Activated T-cell treated with anti-CD3 and anti-CD28 coated beads, Interleukin-2, amount 50 U/mL, for 48 hours (primary cell): Measurements from ENCODE around the gene CRTC3.
A peak's percentile ranks its signal among the peaks of the same experiment; 100 is the strongest.

ENCODE experiments used
- DNase-seq, 2 experiments: peaks; one replicate each; pipeline ENCODE4 v3.0.0-alpha.2; 2020

CRTC3 gene

DNA sequence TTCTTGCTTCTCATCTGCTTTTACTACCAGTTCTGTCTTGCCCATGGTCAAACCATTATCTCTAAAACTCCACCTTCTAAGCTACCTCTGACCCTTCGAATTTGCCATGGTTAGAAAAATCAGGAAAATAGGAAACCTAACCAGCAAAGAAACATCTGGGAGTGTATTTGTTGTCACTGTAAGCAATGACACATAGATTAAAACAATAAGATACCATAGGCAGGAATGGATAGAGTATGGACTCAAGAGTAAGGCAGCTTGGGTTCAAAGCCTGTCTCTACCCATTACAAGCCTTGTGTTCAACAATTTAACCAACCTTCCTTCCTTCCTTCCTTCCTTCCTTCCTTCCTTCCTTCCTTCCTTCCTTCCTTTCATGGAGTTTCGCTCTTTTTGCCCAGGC, 34.9 kb downstream of the CRTC3 start:
- DNase-seq = no peak

DNA sequence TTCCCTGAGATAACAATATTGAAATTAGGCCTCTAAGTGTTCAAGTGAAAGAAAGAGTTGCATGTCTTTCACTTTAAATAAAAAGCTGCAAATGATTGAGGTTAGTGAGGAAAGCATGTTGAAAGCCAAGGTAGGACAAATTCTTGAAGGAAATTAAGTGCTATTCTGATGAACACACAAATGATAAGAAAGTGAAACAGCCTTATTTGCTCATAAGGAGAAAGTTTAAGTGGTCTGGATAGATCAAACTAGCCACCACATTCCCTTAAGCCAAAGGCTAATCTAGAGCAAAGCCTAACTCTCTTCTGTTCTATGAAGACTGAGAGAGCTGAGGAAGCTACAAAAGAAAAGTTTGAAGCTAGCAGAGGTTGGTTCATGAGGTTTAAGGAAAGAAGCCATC, 36.1 kb downstream of the CRTC3 start:
- no peak for DNase-seq

DNA sequence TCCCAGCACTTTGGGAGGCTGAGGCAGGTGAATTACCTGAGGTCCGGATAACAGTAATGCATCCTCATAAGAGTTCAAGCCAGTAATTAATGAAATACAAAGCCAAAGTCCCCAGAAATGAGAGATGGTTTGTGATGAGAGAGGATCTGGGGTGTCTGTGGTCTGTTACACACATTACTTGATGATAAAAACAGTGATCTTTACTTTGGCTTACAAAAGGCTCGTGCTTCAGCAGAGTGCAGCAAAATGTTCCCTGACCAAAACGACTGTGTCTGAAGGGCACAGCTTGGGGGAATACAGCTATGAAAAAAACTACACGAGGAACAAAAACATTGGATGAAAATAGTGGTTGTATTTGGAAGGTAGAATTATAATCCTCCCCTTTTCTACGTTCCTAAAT, 40.9 kb downstream of the CRTC3 start:
- peak in 1 of 2 experiments; percentile 10 for DNase-seq

DNA sequence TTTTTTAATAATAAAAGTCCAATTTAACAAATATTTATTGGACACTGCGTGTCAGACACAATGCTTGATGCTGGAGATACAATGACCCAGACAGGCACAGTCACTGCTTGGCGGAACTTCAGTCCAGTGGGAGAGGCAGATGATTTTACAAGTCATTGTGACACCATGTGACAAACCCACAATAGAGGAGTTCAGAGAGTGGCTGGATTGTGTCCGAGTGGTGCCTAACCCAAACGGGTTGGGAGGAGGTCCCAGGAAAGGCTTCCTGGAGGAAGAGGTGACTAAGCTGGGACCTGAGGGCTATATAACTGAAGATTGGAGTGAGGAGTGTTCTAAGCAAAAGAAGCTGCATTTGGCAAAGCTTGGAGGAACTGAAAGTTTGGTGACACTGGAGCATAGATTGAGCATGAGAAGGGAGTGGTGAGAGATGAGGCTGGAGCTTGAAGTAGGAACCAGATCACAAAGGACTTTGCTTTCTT, 41.4 kb downstream of the CRTC3 start:
- peak in 1 of 2 experiments; percentile 22 for DNase-seq

DNA sequence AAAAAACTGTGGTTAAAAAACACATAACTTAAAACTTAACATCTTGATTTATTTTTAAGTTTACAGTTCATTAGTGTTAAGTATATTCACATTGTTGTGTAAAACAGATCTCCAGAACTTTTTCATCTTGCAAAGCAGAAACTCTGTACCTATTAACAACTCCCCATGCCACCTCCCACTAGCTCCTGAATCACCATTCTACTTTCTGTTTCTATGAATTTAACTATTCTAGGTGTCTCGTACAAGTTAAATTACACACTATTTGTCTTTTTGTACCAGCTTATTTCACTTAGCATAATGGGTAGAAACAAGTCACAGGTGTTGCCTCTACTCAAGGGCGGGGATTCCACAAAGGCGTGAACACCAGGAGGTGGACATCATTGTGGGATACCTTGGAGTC, 43.2 kb downstream of the CRTC3 start:
- DNase-seq = no peak

DNA sequence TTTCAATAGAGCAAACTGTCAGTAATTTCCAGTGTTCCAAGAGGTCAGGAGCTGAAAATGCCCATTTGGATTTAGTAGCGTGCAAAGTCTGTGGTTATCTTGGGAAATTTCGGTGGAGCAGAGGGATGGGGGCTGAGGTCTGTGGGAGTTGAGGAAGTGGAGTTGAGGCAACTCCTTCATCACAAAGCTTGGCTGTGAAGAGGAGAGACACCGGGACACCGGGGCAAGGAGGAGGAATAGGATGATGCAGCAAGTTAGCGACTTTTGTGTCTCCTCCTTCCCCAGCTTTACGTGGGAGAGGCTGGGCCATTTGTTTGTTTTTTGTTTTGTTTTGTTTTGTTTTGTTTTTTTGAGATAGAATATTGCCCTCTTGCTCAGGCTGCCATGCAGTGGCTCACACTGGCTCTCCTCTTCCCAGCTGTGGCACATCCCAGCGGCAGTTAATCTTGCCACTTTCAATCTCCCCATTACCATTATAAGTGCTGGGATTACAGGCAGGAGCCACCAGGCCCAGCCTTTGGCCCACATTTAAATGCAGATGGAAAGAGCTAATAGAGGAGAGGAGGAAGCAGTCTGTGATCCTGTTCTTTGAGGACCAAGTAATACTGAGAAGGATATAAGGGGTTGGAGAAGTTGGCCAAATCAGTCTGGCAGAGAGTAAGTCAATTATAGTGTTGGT, 47.1 kb downstream of the CRTC3 start:
- no peak for DNase-seq

DNA sequence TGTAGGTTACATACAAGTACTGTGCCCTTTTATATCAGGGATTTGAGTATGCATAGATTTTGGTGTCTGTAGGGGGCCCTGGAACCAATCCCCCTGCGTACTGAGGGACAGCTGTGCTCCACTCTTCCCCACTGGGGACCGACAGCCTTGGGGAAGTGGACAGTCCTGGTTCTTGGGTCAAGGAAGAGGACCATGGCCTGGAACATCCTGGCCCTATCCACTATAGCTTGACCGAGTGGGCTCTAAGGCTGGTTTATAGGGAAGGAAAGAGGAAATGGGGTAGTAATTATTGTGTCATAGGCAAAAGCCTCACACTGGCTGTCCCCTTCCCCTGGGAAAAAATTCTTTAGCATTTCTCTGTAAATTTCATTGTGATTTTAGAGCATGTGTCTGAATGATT, 49.5 kb downstream of the CRTC3 start:
- DNase-seq = no peak

DNA sequence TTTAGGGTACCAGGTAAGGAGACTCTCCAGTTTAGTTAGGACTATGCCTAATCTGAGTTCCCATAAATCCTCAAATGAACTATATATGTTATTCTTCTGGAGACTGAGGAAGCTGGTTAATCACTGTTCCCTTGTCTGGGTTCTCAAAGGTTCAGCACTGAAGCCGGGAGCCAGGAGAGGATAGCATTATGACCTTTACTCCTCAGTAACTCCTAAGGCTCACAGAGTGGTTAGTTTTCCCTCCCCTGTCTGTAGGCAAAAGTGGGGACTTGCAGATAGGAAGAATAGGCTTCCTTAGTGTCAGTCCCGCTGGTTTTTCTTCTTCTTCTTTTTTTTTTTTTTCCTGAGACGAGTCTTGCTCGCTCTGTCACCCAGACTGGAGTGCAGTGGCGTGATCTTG, 50.4 kb downstream of the CRTC3 start:
- no peak for DNase-seq

DNA sequence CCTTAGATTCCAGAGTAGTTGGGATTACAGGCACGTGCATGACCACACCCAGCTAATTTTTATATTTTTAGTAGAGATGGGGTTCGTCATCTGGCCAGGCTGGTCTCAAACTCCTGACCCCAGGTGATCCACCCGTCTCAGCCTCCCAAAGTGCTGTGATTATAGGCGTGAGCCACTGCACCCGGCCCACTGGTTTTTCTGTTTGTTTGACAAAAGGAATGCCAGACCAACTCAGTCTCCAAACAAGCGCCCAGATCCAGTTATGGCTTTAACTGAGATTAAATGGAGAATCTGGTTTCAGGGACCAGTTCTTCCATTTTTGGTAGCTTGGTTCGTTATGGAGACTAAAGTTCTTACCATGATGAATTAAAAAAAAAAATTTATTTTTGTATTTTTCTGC, 50.8 kb downstream of the CRTC3 start:
- no peak for DNase-seq

DNA sequence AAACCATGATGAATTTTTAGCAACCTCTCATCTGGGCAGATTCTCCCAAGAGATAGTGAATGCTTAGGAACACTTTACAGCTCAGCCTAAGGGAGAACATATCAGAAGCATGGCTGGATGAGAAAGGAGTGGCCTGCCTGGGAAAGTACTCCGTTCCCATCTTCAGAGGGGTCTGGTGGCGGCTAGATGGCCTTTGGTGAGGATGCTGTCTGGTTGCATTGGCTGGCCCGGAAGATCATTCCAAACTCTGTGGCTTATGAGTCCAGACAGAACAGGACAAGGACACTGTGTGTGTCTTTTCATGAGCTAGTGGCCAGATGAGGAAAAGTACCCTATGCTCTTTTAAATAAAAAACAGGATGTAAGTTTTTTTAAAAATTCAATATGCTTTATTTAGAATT, 51.2 kb downstream of the CRTC3 start:
- no peak for DNase-seq

DNA sequence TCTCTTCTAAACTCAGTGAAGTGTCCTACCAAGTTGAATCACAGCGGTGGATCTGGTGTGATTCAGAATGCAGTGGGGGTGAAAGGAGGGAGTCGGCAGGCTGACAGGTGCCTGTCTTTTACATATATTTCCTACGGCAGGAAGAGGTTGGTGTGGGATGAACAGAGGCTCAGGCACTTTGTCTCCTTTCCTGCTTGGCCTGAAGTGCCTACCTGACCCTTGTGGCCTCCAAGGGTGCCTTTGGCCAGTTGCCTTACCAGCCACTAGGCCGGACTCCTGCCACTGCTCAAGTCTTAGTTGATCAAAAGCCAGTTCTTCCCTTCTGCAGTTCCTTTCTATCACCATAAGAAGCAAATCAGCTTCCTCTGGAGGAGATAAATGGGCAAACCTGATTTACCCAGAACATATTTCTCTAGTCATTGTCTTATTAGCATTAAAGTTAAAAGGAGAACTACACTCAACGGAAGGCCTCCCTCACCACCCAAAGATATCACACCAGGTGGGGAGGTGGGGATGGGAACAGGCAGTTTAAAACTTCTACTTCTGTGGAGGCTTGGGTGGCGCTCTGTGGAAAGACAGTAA, 52.1 kb downstream of the CRTC3 start:
- DNase-seq = peak; percentile 46 to 48

DNA sequence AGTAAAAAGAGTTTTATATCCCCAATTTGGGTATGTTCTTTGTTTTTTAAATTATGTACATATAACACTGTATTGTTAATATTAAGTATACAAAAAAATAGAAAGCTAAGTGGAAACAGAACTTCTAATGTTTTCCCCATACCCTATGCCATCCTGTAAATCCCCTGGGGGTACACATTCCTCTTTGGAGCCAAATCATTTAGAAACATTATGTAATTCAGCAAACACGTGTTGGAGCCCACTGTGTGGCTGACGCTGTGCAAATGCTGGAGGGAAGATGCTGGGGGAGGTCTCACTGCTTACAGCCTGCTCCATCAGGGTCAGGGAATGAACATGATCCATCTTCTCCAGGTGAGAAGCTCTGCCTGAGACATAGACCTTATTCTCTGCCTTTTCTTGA, 52.8 kb downstream of the CRTC3 start:
- DNase-seq = no peak

DNA sequence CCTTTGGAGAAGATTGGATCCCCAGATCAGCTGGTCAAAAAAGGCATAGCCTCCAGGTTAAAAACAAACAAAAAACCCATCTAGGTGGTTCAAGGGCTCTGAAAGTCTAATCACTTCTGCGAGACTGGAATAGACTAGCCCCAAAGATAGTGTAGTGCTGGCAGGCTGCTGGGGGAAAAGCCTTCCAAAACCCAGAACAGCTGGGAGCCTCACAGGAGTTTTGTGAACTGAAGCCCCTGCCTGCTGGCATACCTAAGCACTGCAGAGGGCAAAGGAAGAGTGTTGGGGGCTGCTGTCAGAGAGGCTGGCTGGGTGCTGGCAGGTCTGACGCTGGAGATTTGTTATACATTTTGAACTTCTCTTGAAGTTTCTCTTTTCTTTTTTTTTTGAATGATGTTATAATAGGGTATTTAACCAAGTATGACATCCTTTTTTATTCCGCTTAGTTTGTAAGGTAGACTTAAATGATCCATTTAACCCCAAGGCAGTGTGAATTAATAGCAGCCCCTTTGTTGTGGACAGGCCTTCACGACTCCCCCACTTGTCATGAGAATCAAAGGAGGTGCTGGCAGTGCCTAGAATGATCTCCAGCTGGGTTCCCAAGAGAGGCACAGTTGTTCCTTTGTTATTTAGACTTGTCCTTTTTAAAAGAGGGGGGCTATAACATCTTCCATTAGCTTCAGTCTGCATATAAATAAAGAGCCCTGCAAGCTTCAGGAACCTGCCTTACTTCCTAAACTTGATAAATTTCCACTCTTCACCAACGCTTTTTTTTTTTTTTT, 53.9 kb downstream of the CRTC3 start:
- DNase-seq = no peak

DNA sequence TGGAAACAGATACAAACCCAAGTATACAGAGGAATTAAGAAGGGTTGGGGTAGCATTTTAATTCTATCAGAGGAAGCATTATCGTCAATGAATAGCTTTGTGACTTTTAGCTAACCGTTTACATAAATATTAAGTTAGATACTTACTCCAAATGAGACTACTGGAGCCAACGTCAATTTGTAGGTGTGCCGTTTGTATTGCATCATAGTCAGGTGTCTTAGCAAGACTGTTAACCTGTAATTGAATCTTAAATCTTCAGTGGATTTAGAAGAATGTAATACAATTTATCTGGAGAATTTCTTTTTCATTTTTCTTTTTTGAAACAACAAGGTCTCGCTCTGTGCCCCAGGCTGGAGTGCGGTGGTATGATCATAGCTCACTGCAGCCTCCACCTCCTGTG, 55.1 kb downstream of the CRTC3 start:
- DNase-seq = no peak

DNA sequence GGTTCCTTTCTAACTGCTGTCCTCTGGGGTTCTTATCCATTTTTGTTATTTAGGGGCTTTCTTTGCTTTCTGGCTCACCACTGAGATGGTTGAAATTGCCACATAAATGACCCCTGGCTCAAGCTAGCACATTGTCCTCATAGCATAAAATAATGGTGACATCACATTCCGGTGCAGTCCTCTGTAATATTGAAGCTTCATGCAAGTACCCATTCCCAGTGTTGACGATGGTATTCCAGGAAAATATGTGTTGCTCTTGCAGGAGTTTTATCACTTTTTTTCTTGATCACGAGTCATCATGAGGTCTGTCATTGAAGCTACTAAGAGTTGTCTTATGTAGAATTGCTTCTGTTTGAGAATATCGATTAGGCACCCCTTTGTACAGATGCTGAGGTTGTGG, 56.1 kb downstream of the CRTC3 start:
- DNase-seq = no peak

DNA sequence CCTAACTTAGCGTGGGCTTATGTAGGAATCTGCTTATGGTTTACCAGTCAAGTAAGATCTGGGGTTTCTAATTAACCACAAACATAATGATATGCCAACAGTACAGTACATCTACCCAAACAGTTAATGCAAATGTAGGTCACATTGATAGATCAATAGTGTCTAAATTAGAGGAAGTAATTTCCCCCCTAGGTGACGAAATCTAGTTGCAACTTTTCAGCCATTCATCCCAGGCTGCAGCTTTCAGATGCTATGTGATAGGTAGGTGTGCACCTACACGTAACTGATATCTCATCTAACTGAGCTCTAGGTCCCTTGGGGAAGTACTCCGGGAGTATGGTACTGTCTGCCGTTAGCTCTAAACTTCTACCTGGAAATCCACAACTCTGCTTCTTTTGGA, 57.2 kb downstream of the CRTC3 start:
- DNase-seq = no peak

DNA sequence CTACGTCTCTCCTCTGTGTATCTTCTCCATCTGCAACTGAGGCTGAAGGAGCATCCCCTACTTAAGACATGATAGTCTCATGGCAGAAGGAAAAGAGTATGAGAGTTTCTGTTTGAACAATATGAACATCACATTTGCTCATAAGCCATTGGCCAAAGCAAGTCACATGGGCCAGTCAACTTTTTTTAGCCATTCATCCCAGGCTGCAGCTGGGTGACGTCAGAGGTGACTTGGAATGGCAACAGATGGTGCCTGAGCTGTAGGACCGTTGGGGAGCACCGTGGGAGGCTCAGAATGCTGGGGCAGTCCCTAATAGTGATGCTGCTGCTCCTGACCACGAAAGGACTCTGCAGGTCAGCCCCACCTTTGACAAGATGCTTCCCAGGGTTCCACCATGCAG, 58.7 kb downstream of the CRTC3 start:
- no peak for DNase-seq

DNA sequence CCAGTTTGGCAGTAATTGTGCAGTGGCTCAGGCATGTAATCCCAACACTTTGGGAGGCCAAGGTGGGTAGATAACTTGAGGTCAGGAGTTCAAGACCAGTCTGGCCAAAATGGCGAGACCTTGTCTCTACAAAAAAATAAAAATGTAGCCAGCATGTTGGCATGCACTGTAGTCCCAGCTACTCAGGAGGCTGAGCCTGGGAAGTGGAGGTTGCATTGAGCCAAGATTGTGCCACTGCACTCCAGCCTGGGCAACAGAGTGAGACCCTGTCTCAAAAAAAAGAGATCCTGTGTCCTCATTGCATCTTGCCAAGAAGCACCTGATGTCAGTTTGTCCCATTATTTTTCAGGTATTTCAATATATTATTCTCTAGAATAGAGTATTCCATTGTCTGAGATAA, 61.8 kb downstream of the CRTC3 start:
- DNase-seq = no peak

DNA sequence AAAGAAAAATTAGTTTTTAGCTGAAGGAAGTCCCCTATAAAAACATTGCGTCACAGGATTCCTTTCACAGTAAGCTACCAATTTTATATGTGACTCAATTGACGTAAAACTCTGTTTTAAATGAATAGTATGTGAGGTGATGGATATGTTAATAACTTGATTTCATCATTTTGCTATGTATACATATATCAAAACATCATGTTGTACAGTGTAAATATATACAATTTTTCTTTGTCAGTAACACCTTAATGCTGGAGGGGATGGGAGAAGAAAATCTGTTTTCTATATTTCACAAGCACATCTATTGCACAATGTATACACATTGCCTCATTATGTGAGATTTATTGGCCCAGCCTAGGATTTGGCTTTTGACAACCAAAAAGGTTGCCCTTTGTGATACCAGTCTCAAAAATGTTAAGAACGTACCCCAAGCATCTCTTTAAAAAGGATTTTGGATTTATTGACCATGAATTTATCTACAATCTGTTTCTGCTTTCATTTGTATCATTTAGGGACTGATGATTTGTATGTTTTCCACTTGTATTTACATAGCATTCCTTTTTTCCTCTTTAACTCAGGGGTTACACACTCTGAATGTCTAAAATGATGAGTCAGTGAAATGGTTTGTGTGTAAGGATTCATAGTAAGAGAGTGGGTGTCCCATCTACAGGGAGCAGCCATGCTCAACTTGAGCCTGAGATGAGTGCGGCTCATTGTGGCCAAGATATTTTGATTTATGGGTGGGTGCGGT, 62.6 kb downstream of the CRTC3 start:
- peak in 1 of 2 experiments; percentile 43 for DNase-seq

DNA sequence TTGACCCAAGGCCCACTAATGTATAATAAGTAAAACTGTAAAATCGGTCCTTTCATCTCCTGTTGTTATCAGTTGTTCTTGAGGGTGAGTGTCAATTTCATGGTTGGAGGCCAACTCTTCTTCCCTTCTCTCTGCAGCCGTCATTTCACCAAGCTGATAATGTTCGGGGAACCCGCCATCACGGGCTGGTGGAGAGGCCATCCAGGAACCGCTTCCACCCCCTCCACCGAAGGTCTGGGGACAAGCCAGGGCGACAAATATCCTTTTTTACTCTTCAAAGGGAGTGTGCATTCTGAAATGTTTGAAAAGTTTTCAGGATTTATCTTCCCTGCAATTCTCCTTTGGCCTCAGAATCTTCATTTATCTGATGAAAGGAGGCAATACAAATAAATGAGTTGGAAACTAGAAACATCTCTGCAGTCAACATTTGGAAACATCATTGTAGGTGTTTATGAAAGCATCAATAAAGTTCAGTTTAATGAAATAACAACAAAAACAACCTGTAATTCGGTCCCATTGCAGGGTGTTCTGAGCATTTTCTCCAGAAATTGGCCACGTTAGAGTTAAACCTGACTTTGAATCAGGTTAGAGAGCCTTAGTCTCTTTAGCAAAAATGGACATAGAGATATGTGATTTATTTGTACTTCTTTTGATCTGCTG, 63.9 kb downstream of the CRTC3 start:
- no peak for DNase-seq

DNA sequence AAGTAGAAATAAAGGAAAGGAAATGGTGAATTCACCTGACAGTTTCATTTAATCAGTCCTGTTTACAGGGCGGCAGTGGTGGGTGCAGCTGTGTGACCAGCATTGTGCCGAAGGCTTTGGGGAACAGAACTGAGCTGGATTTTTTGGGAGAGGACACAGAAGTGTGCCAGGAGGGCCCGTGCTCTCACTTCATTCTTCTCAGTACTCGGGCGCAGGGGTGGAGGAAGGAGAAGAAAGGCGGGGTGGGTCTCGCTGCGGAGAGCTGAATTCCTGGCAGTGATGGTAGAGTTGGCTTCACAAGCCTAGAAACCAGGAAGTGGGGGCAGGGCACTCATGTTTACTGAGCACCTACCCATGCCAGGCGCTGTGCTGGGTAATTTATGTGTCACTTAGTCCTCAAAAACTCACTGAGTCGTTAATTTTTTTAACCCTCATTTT, 64.6 kb downstream of the CRTC3 start:
- peak; percentile 87 to 88 for DNase-seq

DNA sequence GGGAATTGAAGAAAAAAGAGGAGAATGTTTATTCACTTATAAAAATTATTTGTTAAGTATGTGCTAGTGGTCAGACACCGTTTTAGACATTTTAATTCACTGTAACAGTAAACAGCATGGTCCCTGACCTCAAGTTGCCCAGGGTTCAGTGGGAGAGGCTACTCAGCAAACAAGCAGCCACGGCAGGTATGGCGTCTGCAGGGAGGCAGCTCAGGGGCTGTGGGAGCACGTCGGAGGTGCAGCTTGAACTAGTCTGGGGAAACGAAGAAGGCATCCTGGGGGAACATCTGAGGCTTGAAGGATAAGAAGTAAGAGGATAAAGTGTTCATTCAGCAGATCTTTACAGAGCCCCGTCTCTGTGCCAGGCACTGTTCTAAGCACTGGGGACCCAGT, 66.0 kb downstream of the CRTC3 start:
- DNase-seq = no peak

DNA sequence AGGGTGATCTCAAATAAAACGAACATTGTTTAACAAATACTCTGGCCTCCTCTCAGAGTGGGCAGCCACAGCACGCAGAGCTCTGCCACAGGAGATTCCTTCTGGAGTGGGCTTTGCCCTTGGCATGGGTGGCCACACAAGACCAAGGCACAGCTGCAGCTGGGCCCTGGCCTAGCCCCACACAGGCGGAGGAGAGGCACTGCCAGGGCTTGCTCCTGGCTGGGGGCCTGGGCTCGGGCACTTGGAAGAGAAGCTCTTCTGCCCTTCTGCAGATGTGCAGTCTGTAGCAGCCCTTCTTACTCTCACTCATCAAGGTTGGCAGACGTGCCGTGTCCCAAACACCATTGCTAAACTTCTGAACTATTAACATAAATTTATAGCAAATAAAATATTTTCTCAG, 67.2 kb downstream of the CRTC3 start:
- no peak for DNase-seq
